HepG2 (cell line): ENCODE results near the gene ALDH18A1. TPM values are rescaled to one million over a fixed set of nuclear protein-coding genes. Genes with fewer than 3 reads are reported as not detected.

Experiments
- ATAC-seq: fragments of 200-7000 bp; cut with Tn5 transposase; 3 replicates; pipeline ENCODE4 v1.9.1; 2020; ENCODE audit warnings: mild to moderate bottlenecking, moderate library complexity
- BruUV-seq: library from RNA; stranded (reverse); fragments of 400-500 nt; replicated peaks from 2 replicates; lab custom pipeline; 2021; lab: Mats Ljungman, UMichigan
- CTCF ChIA-PET: fragments of 300-600 bp; formaldehyde crosslinking; extraction: SDS; loops from one replicate; lab custom pipeline; 2021; ENCODE audit warnings: low total read pairs, inconsistent platforms, low intra/inter-chr PET ratio; lab: Yijun Ruan, JAX
- POLR2A ChIA-PET: fragments of 350-600 bp; sonication (Branson Sonifier 250); formaldehyde crosslinking; loops from one replicate; lab custom pipeline; 2020; ENCODE audit warnings: antibody characterized with exemption, inconsistent platforms; lab: Yijun Ruan, JAX
- DNase-seq: peaks from one replicate; pipeline ENCODE4 v3.0.0-alpha.2; 2015; ENCODE audit warnings: low spot score
- FAIRE-seq: peaks from 3 replicates; lab custom pipeline; 2011; peaks lifted over from hg19 to GRCh38; lab: Jason Lieb, UNC
- H2AFZ ChIP-seq: one replicate; pipeline ENCODE4 v1.6.1; 2011; ENCODE audit warnings: low read length, inconsistent platforms
- H3K27ac ChIP-seq: fragments of 300-600 bp; 3 replicates; pipeline ENCODE4 v1.8.0; 2011; ENCODE audit warnings: mixed run types, mild to moderate bottlenecking, mixed read lengths, low read length, inconsistent platforms; ENCODE audit not compliant: insufficient read depth; ENCODE audit errors: extremely low read length
- H3K27me3 ChIP-seq, 2 experiments: fragments of 200-600 bp in 1 of 2; 2 replicates in 1 of 2; 3 replicates in 1 of 2; pipeline versions ENCODE4 v1.6.0 to v1.8.0; 2011; ENCODE audit warnings: low read length in 2 of 2, mild to moderate bottlenecking in 2 of 2, moderate library complexity in 2 of 2, inconsistent platforms in 1 of 2; ENCODE audit not compliant: insufficient read depth in 2 of 2, control insufficient read depth in 1 of 2
- H3K36me3 ChIP-seq, 2 experiments: fragments of 200-600 bp in 1 of 2; replicated peaks in 1 of 2; 2 replicates in 1 of 2; 3 replicates in 1 of 2; pipeline versions ENCODE4 v1.5.1 to v1.8.0; 2011; ENCODE audit warnings: low read length in 2 of 2, inconsistent platforms in 1 of 2; ENCODE audit not compliant: insufficient read depth in 2 of 2, control insufficient read depth in 1 of 2
- H3K4me1 ChIP-seq: 2 replicates; pipeline ENCODE4 v1.5.1; 2012; ENCODE audit warnings: low read length, inconsistent platforms; ENCODE audit not compliant: insufficient read depth
- H3K4me2 ChIP-seq: 2 replicates; pipeline ENCODE4 v1.6.0; 2011; ENCODE audit warnings: low read depth, low read length, inconsistent platforms
- H3K4me3 ChIP-seq, 3 experiments: fragments of 200-600 bp in 1 of 3; sonication (generic), shearing (Covaris generic) in 1 of 3; replicated peaks in 1 of 3; 2 replicates each; pipeline ENCODE4 v1.5.1; 2011 to 2016; ENCODE audit warnings: low read length in 3 of 3, inconsistent platforms in 2 of 3, low read depth in 2 of 3, mild to moderate bottlenecking in 2 of 3, control low read depth in 1 of 3, mixed read lengths in 1 of 3; ENCODE audit not compliant: insufficient read depth in 1 of 3
- H3K79me2 ChIP-seq: one replicate; pipeline ENCODE4 v1.6.1; 2011; ENCODE audit warnings: low read length, inconsistent platforms; ENCODE audit not compliant: insufficient read depth
- H3K9ac ChIP-seq: 2 replicates; pipeline ENCODE4 v1.6.0; 2011; ENCODE audit warnings: mild to moderate bottlenecking, low read depth, low read length, inconsistent platforms; ENCODE audit not compliant: insufficient read depth
- H3K9me3 ChIP-seq: 2 replicates; pipeline ENCODE4 v1.5.1; 2012; ENCODE audit warnings: mild to moderate bottlenecking, low read length
- H4K20me1 ChIP-seq: 2 replicates; pipeline ENCODE4 v1.6.0; 2011; ENCODE audit warnings: inconsistent platforms, mild to moderate bottlenecking, low read length, moderate library complexity; ENCODE audit not compliant: insufficient read depth
- DPF2 ChIP-seq: sonication (generic); formaldehyde crosslinking; IDR thresholded peaks from 2 replicates; pipeline ENCODE4 v1.4.0; 2020; ENCODE audit warnings: mild to moderate bottlenecking, low read depth, missing genetic modification reagents, borderline replicate concordance
- FOXO4 ChIP-seq: sonication (generic); formaldehyde crosslinking; conservative IDR thresholded peaks from 2 replicates; pipeline ENCODE4 v1.8.1; 2023; ENCODE audit warnings: missing genetic modification reagents
- KAT7 ChIP-seq: IDR thresholded peaks from 2 replicates; pipeline ENCODE4 v1.6.1; 2018; ENCODE audit warnings: borderline replicate concordance, missing compliant biosample characterization
- MLLT10 ChIP-seq: sonication (generic); formaldehyde crosslinking; IDR thresholded peaks from 2 replicates; pipeline ENCODE4 v1.4.0; 2020; ENCODE audit warnings: missing genetic modification reagents
- MXD4 ChIP-seq: IDR thresholded peaks from 2 replicates; pipeline ENCODE4 v1.6.1; 2016; ENCODE audit warnings: mild to moderate bottlenecking, missing biosample characterization, missing genetic modification reagents
- PHF5A ChIP-seq: IDR thresholded peaks from one replicate; pipeline ENCODE4 v1.6.1; 2018; ENCODE audit warnings: low read depth, missing genetic modification reagents; ENCODE audit not compliant: unreplicated experiment
- RELA ChIP-seq: sonication (generic); formaldehyde crosslinking; IDR thresholded peaks from 2 replicates; pipeline ENCODE4 v1.4.0; 2020; ENCODE audit warnings: missing genetic modification reagents
- RORA ChIP-seq: sonication (generic); formaldehyde crosslinking; IDR thresholded peaks from 2 replicates; pipeline ENCODE4 v1.5.0; 2020; ENCODE audit warnings: mild to moderate bottlenecking, missing genetic modification reagents, moderate library complexity
- TBP ChIP-seq: sonication (generic); formaldehyde crosslinking; IDR thresholded peaks from 2 replicates; pipeline ENCODE4 v1.5.0; 2020; ENCODE audit warnings: missing genetic modification reagents
- UBTF ChIP-seq: sonication (generic); formaldehyde crosslinking; IDR thresholded peaks from 2 replicates; pipeline ENCODE4 v1.4.0; 2020; ENCODE audit warnings: mild to moderate bottlenecking, missing genetic modification reagents
- ZFY ChIP-seq: sonication (generic); formaldehyde crosslinking; IDR thresholded peaks from 2 replicates; pipeline ENCODE4 v1.4.0; 2020; ENCODE audit warnings: missing genetic modification reagents
- ZHX2 ChIP-seq, 2 experiments: sonication (generic) in 1 of 2; formaldehyde crosslinking in 1 of 2; IDR thresholded peaks; 2 replicates each; pipeline versions ENCODE4 v1.6.1 to v1.9.0; 2014 to 2022; ENCODE audit warnings: antibody characterized with exemption in 1 of 2, borderline replicate concordance in 1 of 2, inconsistent platforms in 1 of 2, low read depth in 1 of 2, missing genetic modification reagents in 1 of 2
- ZNF367 ChIP-seq: sonication (generic); formaldehyde crosslinking; IDR thresholded peaks from 2 replicates; pipeline ENCODE4 v1.4.0; 2020; ENCODE audit warnings: missing genetic modification reagents, borderline replicate concordance
- ZNF383 ChIP-seq: sonication (generic); formaldehyde crosslinking; IDR thresholded peaks from 2 replicates; pipeline ENCODE4 v1.4.0; 2020; ENCODE audit warnings: missing genetic modification reagents, mild to moderate bottlenecking, borderline replicate concordance
- ZNF501 ChIP-seq: sonication (generic); formaldehyde crosslinking; IDR thresholded peaks from 2 replicates; pipeline ENCODE4 v1.5.1; 2020; ENCODE audit warnings: mild to moderate bottlenecking, moderate library complexity, missing genetic modification reagents
- ZNF703 ChIP-seq: sonication (generic); formaldehyde crosslinking; IDR thresholded peaks from 2 replicates; pipeline ENCODE4 v1.5.1; 2020; ENCODE audit warnings: missing genetic modification reagents, mild to moderate bottlenecking, moderate library complexity, borderline replicate concordance
- WGBS: methylation state at CpG from one replicate; pipeline ENCODE4 v1.1.6; 2017; ENCODE audit warnings: low lambda C conversion rate; 5-methylcytosine and 5-hydroxymethylcytosine counted together
- in situ Hi-C: cut with HindIII; loops from 2 replicates; pipeline ENCODE4 v1.10.0; 2017; ENCODE audit warnings: low pct_unique_long_range_greater_than_20kb; ENCODE audit not compliant: extremely low pct_ligation_motif_present
- intact Hi-C: fragments of 100-400 bp; cut with micrococcal nuclease; formaldehyde crosslinking; loops from one replicate; pipeline ENCODE4 v1.10.0; 2022; ENCODE audit not compliant: unreplicated experiment
- polyA plus RNA-seq, 8 experiments: library from polyadenylated mRNA; depleted of rRNA in 3 of 8; stranded (reverse) in 7 of 8; unstranded in 1 of 8; fragments of >200 nt; fragmentation: Illumina TruSeq in 4 of 8; extraction: Trizol in 4 of 8; gene quantifications; 2 replicates each; pipeline versions ENCODE4 v1.2.1 to v1.2.3, GENCODE V29; 2011 to 2016; ENCODE audit warnings: low read depth in 4 of 8, missing spikeins in 1 of 8, mixed read lengths in 1 of 8; ENCODE audit not compliant: insufficient read depth in 1 of 8
- total RNA-seq, 5 experiments: library from RNA; depleted of rRNA; stranded (reverse); fragments of >200 nt; fragmentation: Illumina TruSeq; extraction: Trizol; gene quantifications; 2 replicates each; pipeline ENCODE4 v1.2.3, GENCODE V29; 2016; ENCODE audit warnings: low read depth in 1 of 5

The ALDH18A1 gene
- total and polyA plus RNA-seq, 2 of the 13 experiments (the other 11 are each of a cell fraction or from before 2014, with no cell fraction given) = 180 to 263 TPM

GRCh38 chr10:95688648-95689047 is 32.1 kb upstream of the ALDH18A1 start:
- CTCF ChIA-PET = interaction anchor here (0.8 kb wide), 1 partner anchor 154 kb away, joined by 3 read pairs; no protein-coding TSS in a partner anchor
- no peaks in the 10 kb centered on the region; a peak in 1 of 5 replicates for H3K27me3 ChIP-seq
- no peak overlapping the region for H2AFZ ChIP-seq
- no peak overlapping the region for H3K4me2 ChIP-seq
- no peak for DNase-seq
- intact Hi-C loops = no loop called here
- H3K4me3 ChIP-seq = no peak overlapping the region
- H4K20me1 ChIP-seq = no peaks in the 10 kb centered on the region
- H3K9me3 ChIP-seq = no peaks in the 10 kb centered on the region
- WGBS = 81% methylated on average over 2 of the region's 2 CpGs
- no TSS peak for BruUV-seq
- ATAC-seq = no peak
- peaks cover 10 to 61% of the 10 kb centered on the region in 2 experiments for H3K36me3 ChIP-seq
- POLR2A ChIA-PET = no interaction called here
- H3K79me2 ChIP-seq = peaks cover 29% of the 10 kb centered on the region
- H3K9ac ChIP-seq = no peak overlapping the region
- in situ Hi-C loops = no loop called here
- no peak overlapping the region for H3K27ac ChIP-seq
- TF ChIP-seq ZHX2 (IDR thresholded peaks at IDR 0.05; ENCODE audit: low read depth) (no peak), ZHX2 (CRISPR knock-in tag; IDR thresholded peaks at IDR 0.05; ENCODE audit: borderline replicate concordance) (no peak), TBP (no peak), MXD4 (no peak), KAT7 (CRISPR knock-in tag) (no peak), ZFY (no peak), FOXO4 (no peak), RORA (no peak), ZNF501 (CRISPR knock-in tag) (no peak), ZNF383 (CRISPR knock-in tag) (no peak), MLLT10 (CRISPR knock-in tag) (no peak), UBTF (CRISPR knock-in tag) (no peak), DPF2 (CRISPR knock-in tag) (no peak), RELA (CRISPR knock-in tag) (no peak), ZNF703 (CRISPR knock-in tag) (no peak), PHF5A (CRISPR knock-in tag) (no peak), ZNF367 (CRISPR knock-in tag) (no peak)
- H3K4me1 ChIP-seq = peaks cover 28% of the 10 kb centered on the region
- FAIRE-seq = no peak
